GM21360 (cell line): Measurements from ENCODE around the gene MEIKIN.
A peak's percentile ranks its signal among the peaks of the same experiment; 100 is the strongest.

Experiments used
- ATAC-seq: cut with Tn5 transposase; IDR thresholded peaks from one replicate; pipeline ENCODE4 v1.9.1; 2021; ENCODE audit warnings: mild to moderate bottlenecking, moderate library complexity; ENCODE audit not compliant: unreplicated experiment

MEIKIN gene

GRCh38 chr5:131774652-131775367 is 170.7 kb downstream of the MEIKIN start:
- ATAC-seq: no peak

- no peak for ATAC-seq
These were observed 171.7 kb downstream of the MEIKIN start for GRCh38 chr5:131773805-131774204.

- ATAC-seq: no peak
These were observed 173.8 kb downstream of the MEIKIN start for GRCh38 chr5:131771692-131772091.

- ATAC-seq: no peak
These were observed 175.5 kb downstream of the MEIKIN start for GRCh38 chr5:131769961-131770360.

- no peak for ATAC-seq
These were observed 176.1 kb downstream of the MEIKIN start for GRCh38 chr5:131769336-131769735.

GRCh38 chr5:131767891-131768290 is 177.6 kb downstream of the MEIKIN start:
- no peak for ATAC-seq

GRCh38 chr5:131766689-131767088 is 178.8 kb downstream of the MEIKIN start:
- no peak for ATAC-seq

- no peak for ATAC-seq
These were observed 180.2 kb downstream of the MEIKIN start for GRCh38 chr5:131765261-131765660.

- no peak for ATAC-seq
These were observed 181.5 kb downstream of the MEIKIN start for GRCh38 chr5:131763968-131764367.

GRCh38 chr5:131760793-131761192 is 184.7 kb downstream of the MEIKIN start:
- no peak for ATAC-seq

- ATAC-seq: no peak
These were observed 185.8 kb downstream of the MEIKIN start for GRCh38 chr5:131759704-131760103.

- peak; percentile 36 for ATAC-seq
These were observed 187.0 kb downstream of the MEIKIN start for GRCh38 chr5:131758520-131758900.

GRCh38 chr5:131757830-131758519 is 187.5 kb downstream of the MEIKIN start:
- ATAC-seq: peak; percentile 51
